Measurements from ENCODE around the gene C6orf132. TPM values are rescaled to one million over a fixed set of nuclear protein-coding genes. Genes with fewer than 3 reads are reported as not detected.

The C6orf132 gene
- total RNA-seq, 1 donor from 2014 or later: 5.3 TPM

GRCh38 chr6:42156638-42157037 lies 14.2 kb upstream of the C6orf132 start:
- H3K79me2 ChIP-seq (ENCODE audit: insufficient read depth, low read length): no peaks in the 10 kb centered on the region
- peaks cover 6% of the 10 kb centered on the region for H3K27me3 ChIP-seq (ENCODE audit: insufficient read depth, low read length)
- H3K9ac ChIP-seq (ENCODE audit: low read length): no peak overlapping the region
- FAIRE-seq: no peak
- no peak overlapping the region for H2AFZ ChIP-seq (ENCODE audit: low read depth, low read length)
- no peak overlapping the region for H3K4me2 ChIP-seq (ENCODE audit: low read length)
- no peak overlapping the region for H3K4me3 ChIP-seq (ENCODE audit: insufficient read depth, low read depth, low read length)
- H3K9me3 ChIP-seq (ENCODE audit: insufficient read depth, low read depth, low read length): no peaks in the 10 kb centered on the region
- Mint-ChIP-seq H3K4me1 (ENCODE audit: low read depth, unreplicated experiment) (peaks cover 3% of the 10 kb centered on the region), H3K36me3 (ENCODE audit: low read depth, unreplicated experiment) (no peaks in the 10 kb centered on the region), H3K4me3 (ENCODE audit: unreplicated experiment) (no peak overlapping the region), H3K27me3 (ENCODE audit: low read depth, unreplicated experiment) (peaks cover 35% of the 10 kb centered on the region), H3K9me3 (ENCODE audit: unreplicated experiment) (peaks cover 1% of the 10 kb centered on the region), H3K27ac (ENCODE audit: unreplicated experiment) (no peak overlapping the region)
- no peak for DNase-seq (ENCODE audit: low read depth)
- no peak overlapping the region for H3K27ac ChIP-seq (ENCODE audit: low read depth, low read length)
- no peaks in the 10 kb centered on the region for H3K36me3 ChIP-seq (ENCODE audit: insufficient read depth, low read length)
- H3K4me1 ChIP-seq (ENCODE audit: insufficient read depth, low read length): peaks cover 5% of the 10 kb centered on the region
- H4K20me1 ChIP-seq (ENCODE audit: insufficient read depth, low read length): no peaks in the 10 kb centered on the region
- TF ChIP-seq CTCF (IDR thresholded peaks at IDR 0.05; ENCODE audit: insufficient read depth, low read depth, low read length): no peak
- TF ChIP-seq EZH2 (IDR thresholded peaks at IDR 0.05; ENCODE audit: insufficient read depth, low read length): no peak

- H3K4me1 ChIP-seq (ENCODE audit: insufficient read depth, low read length): peaks cover 5% of the 10 kb centered on the region
- peaks cover 3% of the 10 kb centered on the region for H3K4me1 Mint-ChIP-seq (ENCODE audit: low read depth, unreplicated experiment)
- no peak for TF ChIP-seq CTCF (IDR thresholded peaks at IDR 0.05; ENCODE audit: insufficient read depth, low read depth, low read length)
- TF ChIP-seq EZH2 (IDR thresholded peaks at IDR 0.05; ENCODE audit: insufficient read depth, low read length): no peak
- H3K79me2 ChIP-seq (ENCODE audit: insufficient read depth, low read length): no peaks in the 10 kb centered on the region
- no peak overlapping the region for H3K27ac Mint-ChIP-seq (ENCODE audit: unreplicated experiment)
- no peaks in the 10 kb centered on the region for H3K9me3 Mint-ChIP-seq (ENCODE audit: unreplicated experiment)
- no peaks in the 10 kb centered on the region for H4K20me1 ChIP-seq (ENCODE audit: insufficient read depth, low read length)
- H3K27me3 Mint-ChIP-seq (ENCODE audit: low read depth, unreplicated experiment): peaks cover 24% of the 10 kb centered on the region
- H3K27ac ChIP-seq (ENCODE audit: low read depth, low read length): no peak overlapping the region
- no peak overlapping the region for H2AFZ ChIP-seq (ENCODE audit: low read depth, low read length)
- H3K4me3 ChIP-seq (ENCODE audit: insufficient read depth, low read depth, low read length): no peak overlapping the region
- H3K36me3 ChIP-seq (ENCODE audit: insufficient read depth, low read length): no peaks in the 10 kb centered on the region
- FAIRE-seq (no peak), DNase-seq (ENCODE audit: low read depth) (no peak)
- no peak overlapping the region for H3K4me2 ChIP-seq (ENCODE audit: low read length)
- no peaks in the 10 kb centered on the region for H3K9me3 ChIP-seq (ENCODE audit: insufficient read depth, low read depth, low read length)
- H3K9ac ChIP-seq (ENCODE audit: low read length): no peak overlapping the region
- no peaks in the 10 kb centered on the region for H3K36me3 Mint-ChIP-seq (ENCODE audit: low read depth, unreplicated experiment)
- H3K4me3 Mint-ChIP-seq (ENCODE audit: unreplicated experiment): no peak overlapping the region
- H3K27me3 ChIP-seq (ENCODE audit: insufficient read depth, low read length): peaks cover 6% of the 10 kb centered on the region
These were observed 12.9 kb upstream of the C6orf132 start for GRCh38 chr6:42155293-42155692.

- H3K9me3 Mint-ChIP-seq (ENCODE audit: unreplicated experiment): no peaks in the 10 kb centered on the region
- Histone ChIP-seq H3K27ac (ENCODE audit: low read depth, low read length) (no peak overlapping the region), H3K9ac (ENCODE audit: low read length) (no peak overlapping the region), H3K36me3 (ENCODE audit: insufficient read depth, low read length) (no peaks in the 10 kb centered on the region), H4K20me1 (ENCODE audit: insufficient read depth, low read length) (no peaks in the 10 kb centered on the region), H3K27me3 (ENCODE audit: insufficient read depth, low read length) (peaks cover 6% of the 10 kb centered on the region), H3K4me1 (ENCODE audit: insufficient read depth, low read length) (peaks cover 5% of the 10 kb centered on the region), H3K4me2 (ENCODE audit: low read length) (no peak overlapping the region), H3K4me3 (ENCODE audit: insufficient read depth, low read depth, low read length) (no peak overlapping the region), H2AFZ (ENCODE audit: low read depth, low read length) (no peak overlapping the region), H3K79me2 (ENCODE audit: insufficient read depth, low read length) (no peaks in the 10 kb centered on the region), H3K9me3 (ENCODE audit: insufficient read depth, low read depth, low read length) (no peaks in the 10 kb centered on the region)
- peaks cover 20% of the 10 kb centered on the region for H3K27me3 Mint-ChIP-seq (ENCODE audit: low read depth, unreplicated experiment)
- no peak for FAIRE-seq
- H3K27ac Mint-ChIP-seq (ENCODE audit: unreplicated experiment): no peak overlapping the region
- H3K4me3 Mint-ChIP-seq (ENCODE audit: unreplicated experiment): no peak overlapping the region
- TF ChIP-seq EZH2 (IDR thresholded peaks at IDR 0.05; ENCODE audit: insufficient read depth, low read length) (no peak), CTCF (IDR thresholded peaks at IDR 0.05; ENCODE audit: insufficient read depth, low read depth, low read length) (no peak)
- peaks cover under 1% of the 10 kb centered on the region for H3K36me3 Mint-ChIP-seq (ENCODE audit: low read depth, unreplicated experiment)
- no peak for DNase-seq (ENCODE audit: low read depth)
- H3K4me1 Mint-ChIP-seq (ENCODE audit: low read depth, unreplicated experiment): peaks cover 3% of the 10 kb centered on the region
These were observed 12.2 kb upstream of the C6orf132 start for GRCh38 chr6:42154461-42155209.

Data from astrocyte (in vitro differentiated cells and primary cell).